ENCODE measurements around the gene SVEP1. TPM values are rescaled to one million over a fixed set of nuclear protein-coding genes. Genes with fewer than 3 reads are reported as not detected.

Gene SVEP1
- total RNA-seq, 1 experiment from 2014 or later = 0.04 TPM

DNA sequence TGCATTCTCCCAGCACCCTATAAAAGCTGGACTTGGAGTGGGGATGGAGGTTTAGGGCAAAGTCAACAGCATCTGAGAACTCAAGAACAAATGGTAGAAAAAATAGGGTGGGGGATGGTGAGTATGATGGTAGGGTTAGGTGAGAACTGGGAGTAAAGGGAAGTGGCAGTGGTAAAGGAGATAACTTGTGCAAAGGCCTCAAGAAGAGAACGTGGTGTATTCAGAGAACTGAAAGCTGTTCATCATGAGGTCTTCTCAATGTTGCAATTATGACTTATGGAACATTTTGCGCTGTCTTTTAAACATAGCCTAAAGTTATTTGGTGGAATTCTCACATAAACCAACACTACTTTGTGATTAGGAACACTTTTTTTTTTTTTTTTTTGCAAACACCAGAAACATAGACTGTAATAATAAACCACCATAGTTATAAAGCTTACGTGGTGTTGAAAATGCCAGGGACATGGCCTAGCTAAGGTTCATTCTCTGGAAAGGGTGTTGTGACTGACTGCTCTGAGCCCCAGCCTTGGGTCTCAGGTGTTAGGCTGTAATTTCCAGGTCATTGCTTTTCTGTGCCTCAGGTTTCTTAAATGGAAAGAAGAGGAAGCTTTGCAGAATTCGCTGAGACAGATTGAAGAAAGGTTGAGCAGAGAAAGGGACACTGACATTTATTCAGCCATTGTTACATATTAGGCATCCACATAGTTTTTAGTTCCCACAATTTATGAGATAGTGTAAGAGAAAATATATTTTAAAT lies 222.7 kb downstream of the SVEP1 start:
- Histone ChIP-seq H3K9me2 (replicated peaks; ENCODE audit: low read length) (no peaks in the 10 kb centered on the region), H3K79me2 (ENCODE audit: low read length) (no peaks in the 10 kb centered on the region), H3K27ac (ENCODE audit: low read length) (no peak overlapping the region), H3K27me3 (ENCODE audit: low read length) (no peaks in the 10 kb centered on the region), H3K9ac (ENCODE audit: low read length) (no peak overlapping the region), H3K4me1 (ENCODE audit: insufficient read depth, low read length) (no peaks in the 10 kb centered on the region), H3K4me2 (ENCODE audit: low read length) (no peak overlapping the region), H3K9me3 (ENCODE audit: low read length) (no peaks in the 10 kb centered on the region), H3F3A (ENCODE audit: low read length, unreplicated experiment) (no peaks in the 10 kb centered on the region), H3K4me3 (ENCODE audit: low read length) (no peak overlapping the region), H4K20me1 (ENCODE audit: low read length) (no peaks in the 10 kb centered on the region), H2AFZ (ENCODE audit: low read length) (no peak overlapping the region), H3K36me3 (ENCODE audit: low read depth, low read length) (no peaks in the 10 kb centered on the region)
- no TSS peak for BruUV-seq (replicated peaks)
- no peak for DNase-seq
- intact Hi-C loops (cut with micrococcal nuclease) = no loop called here
- ChIA-PET CTCF (no interaction called here), POLR2A (ENCODE audit: unreplicated experiment) (no interaction called here)
- ATAC-seq = no peak
- TF ChIP-seq EZH2 (IDR thresholded peaks at IDR 0.05; ENCODE audit: low read length, unreplicated experiment) (no peak), EZH2phosphoT487 (IDR thresholded peaks at IDR 0.05; ENCODE audit: borderline replicate concordance, low read length) (no peak)
- TF ChIP-seq, protein P1, sequence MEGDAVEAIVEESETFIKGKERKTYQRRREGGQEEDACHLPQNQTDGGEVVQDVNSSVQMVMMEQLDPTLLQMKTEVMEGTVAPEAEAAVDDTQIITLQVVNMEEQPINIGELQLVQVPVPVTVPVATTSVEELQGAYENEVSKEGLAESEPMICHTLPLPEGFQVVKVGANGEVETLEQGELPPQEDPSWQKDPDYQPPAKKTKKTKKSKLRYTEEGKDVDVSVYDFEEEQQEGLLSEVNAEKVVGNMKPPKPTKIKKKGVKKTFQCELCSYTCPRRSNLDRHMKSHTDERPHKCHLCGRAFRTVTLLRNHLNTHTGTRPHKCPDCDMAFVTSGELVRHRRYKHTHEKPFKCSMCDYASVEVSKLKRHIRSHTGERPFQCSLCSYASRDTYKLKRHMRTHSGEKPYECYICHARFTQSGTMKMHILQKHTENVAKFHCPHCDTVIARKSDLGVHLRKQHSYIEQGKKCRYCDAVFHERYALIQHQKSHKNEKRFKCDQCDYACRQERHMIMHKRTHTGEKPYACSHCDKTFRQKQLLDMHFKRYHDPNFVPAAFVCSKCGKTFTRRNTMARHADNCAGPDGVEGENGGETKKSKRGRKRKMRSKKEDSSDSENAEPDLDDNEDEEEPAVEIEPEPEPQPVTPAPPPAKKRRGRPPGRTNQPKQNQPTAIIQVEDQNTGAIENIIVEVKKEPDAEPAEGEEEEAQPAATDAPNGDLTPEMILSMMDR (conservative IDR thresholded peaks at IDR 0.05; ENCODE audit: low read depth, low read length) = no peak

DNA sequence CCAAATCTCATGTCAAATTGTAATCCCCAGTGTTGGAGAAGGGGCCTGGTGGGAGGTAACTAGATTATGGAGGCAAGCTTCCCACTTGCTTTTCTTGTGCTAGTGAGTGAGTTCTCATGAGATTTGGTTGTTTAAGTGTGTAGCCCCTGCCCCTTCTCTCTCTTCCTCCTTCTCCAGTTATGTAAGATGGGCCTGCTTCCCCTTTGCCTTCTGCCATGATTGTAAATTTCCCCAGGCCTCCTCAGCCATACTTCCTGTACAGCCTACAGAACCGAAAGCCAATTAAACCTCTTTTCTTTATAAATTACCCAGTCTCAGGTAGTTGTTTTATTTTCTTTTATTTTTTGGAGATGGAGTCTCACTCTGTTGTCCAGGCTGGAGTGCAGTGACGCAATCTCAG lies 223.6 kb downstream of the SVEP1 start:
- ATAC-seq (no peak), DNase-seq (no peak)
- ChIA-PET CTCF (no interaction called here), POLR2A (ENCODE audit: unreplicated experiment) (no interaction called here)
- Histone ChIP-seq H3K9me3 (ENCODE audit: low read length) (no peaks in the 10 kb centered on the region), H3K4me3 (ENCODE audit: low read length) (no peak overlapping the region), H3K36me3 (ENCODE audit: low read depth, low read length) (no peaks in the 10 kb centered on the region), H3K9me2 (replicated peaks; ENCODE audit: low read length) (no peaks in the 10 kb centered on the region), H3K27ac (ENCODE audit: low read length) (no peak overlapping the region), H3F3A (ENCODE audit: low read length, unreplicated experiment) (no peaks in the 10 kb centered on the region), H3K4me2 (ENCODE audit: low read length) (no peak overlapping the region), H3K79me2 (ENCODE audit: low read length) (no peaks in the 10 kb centered on the region), H2AFZ (ENCODE audit: low read length) (no peak overlapping the region), H3K9ac (ENCODE audit: low read length) (no peak overlapping the region), H4K20me1 (ENCODE audit: low read length) (no peaks in the 10 kb centered on the region), H3K27me3 (ENCODE audit: low read length) (no peaks in the 10 kb centered on the region), H3K4me1 (ENCODE audit: insufficient read depth, low read length) (peaks cover 6% of the 10 kb centered on the region)
- no peak for TF ChIP-seq EZH2phosphoT487 (IDR thresholded peaks at IDR 0.05; ENCODE audit: borderline replicate concordance, low read length)
- no peak for TF ChIP-seq EZH2 (IDR thresholded peaks at IDR 0.05; ENCODE audit: low read length, unreplicated experiment)
- TF ChIP-seq, protein P1 (conservative IDR thresholded peaks at IDR 0.05; ENCODE audit: low read depth, low read length) = no peak
- no TSS peak for BruUV-seq (replicated peaks)
- intact Hi-C loops (cut with micrococcal nuclease) = no loop called here

DNA sequence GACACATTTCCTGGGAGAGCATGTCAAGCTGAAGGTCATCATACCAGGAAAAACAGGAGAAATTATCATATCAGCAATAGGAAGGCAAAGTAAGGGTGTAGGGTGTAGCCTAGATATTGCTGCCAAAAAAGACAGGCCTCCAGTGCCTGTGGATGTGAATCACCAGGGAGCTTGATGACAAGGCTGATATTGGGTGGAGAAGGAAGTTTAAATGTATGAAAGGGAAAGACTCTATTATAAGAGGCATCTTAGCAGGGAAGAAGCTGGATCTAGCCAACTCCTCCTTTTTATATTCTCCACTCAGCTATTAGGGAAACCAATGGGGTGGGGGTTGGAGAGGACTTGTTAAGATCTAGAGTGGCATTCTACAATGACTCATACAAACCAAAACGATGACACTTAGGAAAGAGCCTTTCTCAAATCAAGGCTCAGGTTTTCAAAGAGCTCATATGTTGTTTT lies 228.5 kb downstream of the SVEP1 start:
- ATAC-seq (peak; percentile 99), DNase-seq (peak; percentile 80)
- intact Hi-C loops (cut with micrococcal nuclease) = no loop called here
- ChIA-PET POLR2A (ENCODE audit: unreplicated experiment) (interaction anchor here (0.7 kb wide), 1 partner anchor 13 kb away, joined by 3 read pairs; no protein-coding TSS in a partner anchor), CTCF (no interaction called here)
- Histone ChIP-seq H3K27me3 (ENCODE audit: low read length) (no peaks in the 10 kb centered on the region), H3F3A (ENCODE audit: low read length, unreplicated experiment) (no peaks in the 10 kb centered on the region), H2AFZ (ENCODE audit: low read length) (0 out of 2 replicates have a peak overlapping the region, but pooled peaks have one; percentile 14), H3K4me1 (ENCODE audit: insufficient read depth, low read length) (peaks cover 12% of the 10 kb centered on the region), H3K27ac (ENCODE audit: low read length) (peak overlapping the region; percentile 54), H3K79me2 (ENCODE audit: low read length) (no peaks in the 10 kb centered on the region), H3K4me3 (ENCODE audit: low read length) (no peak overlapping the region), H3K9ac (ENCODE audit: low read length) (no peak overlapping the region), H3K9me3 (ENCODE audit: low read length) (no peaks in the 10 kb centered on the region), H4K20me1 (ENCODE audit: low read length) (no peaks in the 10 kb centered on the region), H3K36me3 (ENCODE audit: low read depth, low read length) (no peaks in the 10 kb centered on the region), H3K9me2 (replicated peaks; ENCODE audit: low read length) (no peaks in the 10 kb centered on the region), H3K4me2 (ENCODE audit: low read length) (peak overlapping the region; percentile 14; the same call in 1 of the 2 replicates)
- no peak for TF ChIP-seq EZH2phosphoT487 (IDR thresholded peaks at IDR 0.05; ENCODE audit: borderline replicate concordance, low read length)
- no peak for TF ChIP-seq EZH2 (IDR thresholded peaks at IDR 0.05; ENCODE audit: low read length, unreplicated experiment)
- TF ChIP-seq, protein P1 (conservative IDR thresholded peaks at IDR 0.05; ENCODE audit: low read depth, low read length) = no peak
- no TSS peak for BruUV-seq (replicated peaks)
